CD4-positive, alpha-beta memory T cell (primary cell): ENCODE data around the gene COQ10A. TPM values are rescaled to one million over a fixed set of nuclear protein-coding genes. Genes with fewer than 3 reads are reported as not detected.
"Not testable (repeated sequence)": the region's sequence is repeated elsewhere in the genome, so short reads cannot be mapped to it uniquely, and the experiment has no call there.

ENCODE experiments used
- CTCF ChIA-PET: fragments of 350-600 bp; sonication (Branson Sonifier 250); formaldehyde crosslinking; loops from one replicate; lab custom pipeline; 2021; ENCODE audit warnings: inconsistent platforms; ENCODE audit not compliant: partially characterized antibody; lab: Charles Lee
- POLR2A ChIA-PET: fragments of 350-600 bp; sonication (Branson Sonifier 250); formaldehyde crosslinking; loops from one replicate; lab custom pipeline; 2021; ENCODE audit not compliant: partially characterized antibody; lab: Charles Lee
- DNase-seq, 5 donors: peaks; one replicate each; pipeline versions ENCODE4 v3.0.0 to v3.0.0-alpha.2; 2020 to 2022; ENCODE audit warnings: mixed read lengths in 1 of 5
- H3K27ac ChIP-seq: one replicate; pipeline ENCODE4 v1.7.0; 2013; ENCODE audit warnings: low read depth, low read length
- H3K27me3 ChIP-seq: 2 replicates; pipeline ENCODE4 v1.7.0; 2013; ENCODE audit warnings: mild to moderate bottlenecking, low read length, moderate library complexity; ENCODE audit not compliant: insufficient read depth
- H3K36me3 ChIP-seq: 2 replicates; pipeline ENCODE4 v1.7.0; 2013; ENCODE audit warnings: mild to moderate bottlenecking, low read length, moderate library complexity; ENCODE audit not compliant: insufficient read depth
- H3K4me1 ChIP-seq: 2 replicates; pipeline ENCODE4 v1.7.0; 2013; ENCODE audit warnings: mild to moderate bottlenecking, low read length, moderate library complexity; ENCODE audit not compliant: insufficient read depth
- H3K4me3 ChIP-seq, 2 donors: one replicate each; pipeline ENCODE4 v1.7.0; 2013; ENCODE audit warnings: low read length in 2 of 2, mild to moderate bottlenecking in 1 of 2
- H3K9me3 ChIP-seq, 2 donors: one replicate each; pipeline ENCODE4 v1.7.0; 2013; ENCODE audit warnings: low read length in 2 of 2, control low read depth in 1 of 2; ENCODE audit not compliant: control insufficient read depth in 1 of 2
- H3K27ac Mint-ChIP-seq, 7 donors: one replicate each; pipeline ENCODE4 v1.8.0; 2020 to 2021; ENCODE audit warnings: mixed read lengths in 7 of 7, mild to moderate bottlenecking in 6 of 7, inconsistent platforms in 3 of 7, moderate library complexity in 3 of 7
- H3K27me3 Mint-ChIP-seq, 2 donors: one replicate each; pipeline ENCODE4 v1.8.0; 2020 to 2021; ENCODE audit warnings: mixed read lengths in 2 of 2
- H3K36me3 Mint-ChIP-seq, 2 donors: one replicate each; pipeline ENCODE4 v1.8.0; 2020 to 2021; ENCODE audit warnings: mixed read lengths in 2 of 2, inconsistent platforms in 1 of 2, mild to moderate bottlenecking in 1 of 2
- H3K4me1 Mint-ChIP-seq, 4 donors: one replicate each; pipeline ENCODE4 v1.8.0; 2020 to 2021; ENCODE audit warnings: mixed read lengths in 4 of 4, mild to moderate bottlenecking in 1 of 4
- H3K4me3 Mint-ChIP-seq, 8 donors: one replicate each; pipeline ENCODE4 v1.8.0; 2020 to 2021; ENCODE audit warnings: mixed read lengths in 8 of 8, mild to moderate bottlenecking in 7 of 8, moderate library complexity in 6 of 8, inconsistent platforms in 3 of 8
- H3K9me3 Mint-ChIP-seq, 8 donors: one replicate each; pipeline ENCODE4 v1.8.0; 2020 to 2021; ENCODE audit warnings: mixed read lengths in 8 of 8, mild to moderate bottlenecking in 5 of 8, inconsistent platforms in 3 of 8, moderate library complexity in 1 of 8
- intact Hi-C: fragments of 100-400 bp; cut with micrococcal nuclease; formaldehyde crosslinking; loops from one replicate; pipeline ENCODE4 v1.15.1; 2023
- polyA plus RNA-seq, 2 donors: library from polyadenylated mRNA; unstranded; fragments of 300-500 nt; fragmentation: Illumina TruSeq; gene quantifications; one replicate each; pipeline ENCODE4 v1.2.3, GENCODE V29; 2021
- total RNA-seq, 2 experiments: library from RNA; stranded (reverse); gene quantifications; one replicate each; pipeline ENCODE4 v1.2.3, GENCODE V29; 2021

The COQ10A gene
- total and polyA plus RNA-seq, 4 experiments from 2014 or later: 8.7 to 38.6 (median 23.5) TPM

DNA sequence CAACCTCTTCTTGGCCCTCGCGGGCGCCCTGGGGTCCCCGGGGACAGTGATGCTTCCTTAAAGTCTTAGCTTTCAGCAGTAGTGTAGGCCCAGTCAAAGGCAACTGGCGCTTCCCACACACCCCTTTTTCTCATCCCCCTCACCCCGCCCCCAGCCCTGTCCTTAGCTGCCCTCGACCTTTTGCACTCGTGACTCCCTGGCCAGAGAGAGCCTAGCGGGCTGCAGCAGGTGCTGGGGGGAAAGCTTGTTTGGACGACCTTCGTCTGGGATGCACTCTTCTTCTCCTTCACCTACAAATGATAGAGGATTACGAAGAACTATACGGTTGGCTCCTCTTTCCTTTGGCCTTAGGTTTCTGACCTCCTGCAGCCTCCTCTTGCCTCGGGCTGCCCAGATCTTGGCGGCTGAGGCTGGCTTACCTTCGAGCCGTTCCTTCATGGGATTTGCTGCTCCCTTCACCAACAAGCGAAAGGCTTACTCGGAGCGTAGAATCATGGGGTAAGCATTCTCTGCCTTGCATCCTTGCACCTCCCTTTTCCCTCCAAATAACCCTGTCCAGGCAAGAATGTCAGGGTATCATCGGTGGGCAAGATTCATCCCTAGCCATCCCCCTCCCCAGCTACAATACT, 815 bp downstream of the COQ10A start:
- H3K4me1 Mint-ChIP-seq: peaks cover 10 to 23% (median 16%) of the 10 kb centered on the region in 4 donors
- H3K27me3 Mint-ChIP-seq: no peaks in the 10 kb centered on the region
- Histone ChIP-seq H3K4me3 (peak overlapping the region; percentile 6 to 90), H3K9me3 (no peaks in the 10 kb centered on the region), H3K4me1 (peaks cover 14% of the 10 kb centered on the region), H3K27ac (peak overlapping the region; percentile 84), H3K27me3 (no peaks in the 10 kb centered on the region), H3K36me3 (peaks cover 22% of the 10 kb centered on the region)
- intact Hi-C loops: loop anchor here (1.0 to 5.0 kb wide), 4 partner anchors 33 to 95 kb away; partner anchors contain the start of genes APOF, CS, NABP2 and RNF41
- H3K27ac Mint-ChIP-seq: peak overlapping the region; percentile 58 to 93 (median 88)
- DNase-seq: no peak
- ChIA-PET POLR2A (interaction anchor here (0.6 to 3.6 kb wide), 22 partner anchors 8 to 361 kb away, joined by 3 to 38 read pairs (median 5); partner anchors contain the start of genes ANKRD52, APOF, CNPY2 and ESYT1), CTCF (interaction anchor here (0.6 to 6.2 kb wide), 9 partner anchors 10 to 493 kb away, joined by 3 to 36 read pairs (median 5); partner anchors contain the start of genes ANKRD52 and RNF41)
- peaks cover 7 to 34% of the 10 kb centered on the region in 2 donors for H3K36me3 Mint-ChIP-seq
- no peaks in the 10 kb centered on the region for H3K9me3 Mint-ChIP-seq
- peak overlapping the region; percentile 75 to 95 (median 81) for H3K4me3 Mint-ChIP-seq

DNA sequence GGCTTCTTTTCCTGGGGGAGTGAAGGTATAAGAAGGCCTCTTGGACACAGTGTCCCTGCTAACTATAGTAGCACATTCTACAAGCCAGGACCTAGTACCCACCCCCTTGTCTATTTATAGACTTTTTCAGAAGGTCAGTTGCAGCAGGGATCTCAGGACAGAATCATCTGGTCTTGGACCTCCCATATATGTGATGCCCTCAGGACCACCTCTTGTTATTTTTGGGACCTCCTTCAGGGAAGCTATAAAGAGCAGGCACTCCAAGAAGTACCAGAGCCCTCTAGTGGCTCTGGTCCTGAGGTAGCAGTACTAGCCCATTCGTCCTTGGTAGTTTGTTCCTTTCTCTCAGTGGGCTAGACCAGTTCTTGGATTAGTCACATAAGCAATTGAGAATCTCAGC, 4.3 kb downstream of the COQ10A start:
- Histone ChIP-seq H3K4me3 (no peak overlapping the region), H3K27ac (no peak overlapping the region), H3K36me3 (peaks cover 51% of the 10 kb centered on the region), H3K27me3 (no peaks in the 10 kb centered on the region), H3K4me1 (peaks cover 14% of the 10 kb centered on the region), H3K9me3 (no peaks in the 10 kb centered on the region)
- H3K4me1 Mint-ChIP-seq: peaks cover 9 to 18% (median 15%) of the 10 kb centered on the region in 4 donors
- no peak overlapping the region for H3K4me3 Mint-ChIP-seq
- CTCF ChIA-PET: interaction anchor here (6.2 kb wide), 1 partner anchor 14 kb away, joined by 36 read pairs; the partner anchor contains the start of gene ANKRD52
- H3K9me3 Mint-ChIP-seq: no peaks in the 10 kb centered on the region
- peaks cover 26 to 64% of the 10 kb centered on the region in 2 donors for H3K36me3 Mint-ChIP-seq
- POLR2A ChIA-PET: no interaction called here
- no peak for DNase-seq
- intact Hi-C loops: no loop called here
- H3K27ac Mint-ChIP-seq: peak overlapping the region in 5 of 7 donors; percentile 13 to 36 (median 17)
- no peaks in the 10 kb centered on the region for H3K27me3 Mint-ChIP-seq

DNA sequence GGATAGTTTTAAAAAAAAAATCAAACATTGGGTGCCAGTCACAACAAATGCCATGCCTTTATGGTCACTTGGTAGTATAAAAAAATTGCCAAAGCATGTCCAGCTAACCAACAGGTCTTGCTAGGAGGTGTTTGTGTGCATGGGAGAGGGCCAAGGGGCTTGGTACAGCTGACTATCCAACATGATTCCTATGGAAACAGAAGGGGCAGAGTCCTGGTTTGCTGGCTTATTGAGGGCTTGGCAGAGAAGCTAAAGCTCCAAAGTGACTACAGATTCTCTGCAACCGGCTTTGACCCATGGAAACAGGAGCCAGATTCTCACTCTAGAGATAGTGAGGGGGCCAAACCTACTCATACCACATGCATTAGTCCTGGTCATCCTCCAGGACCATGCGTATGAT, 5.7 kb downstream of the COQ10A start:
- intact Hi-C loops, H3K27me3 ChIP-seq, DNase-seq, H3K4me1 Mint-ChIP-seq, H3K4me3 Mint-ChIP-seq, CTCF ChIA-PET, POLR2A ChIA-PET, H3K9me3 ChIP-seq, H3K27ac ChIP-seq, H3K27me3 Mint-ChIP-seq, H3K9me3 Mint-ChIP-seq, H3K4me3 ChIP-seq, H3K4me1 ChIP-seq, H3K27ac Mint-ChIP-seq: not testable (repeated sequence)
- peaks cover 29 to 68% of the 10 kb centered on the region in 2 donors for H3K36me3 Mint-ChIP-seq
- peaks cover 55% of the 10 kb centered on the region for H3K36me3 ChIP-seq

DNA sequence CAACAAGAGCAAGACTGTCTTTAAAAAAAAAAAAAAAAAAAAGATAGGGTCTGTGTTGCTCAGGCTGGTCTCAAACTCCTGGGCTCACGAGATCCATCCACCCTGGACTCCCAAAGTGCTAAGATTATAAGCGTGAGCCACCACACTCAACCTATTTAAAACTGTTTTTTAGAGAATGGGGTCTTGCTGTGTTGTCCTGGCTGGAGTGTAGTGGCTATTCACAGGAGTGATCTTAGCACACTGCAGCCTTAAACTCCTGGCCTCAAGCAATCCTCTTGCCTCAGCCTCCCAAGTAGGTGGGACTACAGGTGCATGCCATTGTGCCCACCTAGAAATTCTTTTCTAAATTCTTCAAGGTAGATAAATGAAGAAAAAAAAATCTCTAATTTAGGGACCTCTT, 7.6 kb downstream of the COQ10A start:
- peaks cover 37 to 74% of the 10 kb centered on the region in 2 donors for H3K36me3 Mint-ChIP-seq
- H3K36me3 ChIP-seq: peaks cover 64% of the 10 kb centered on the region

DNA sequence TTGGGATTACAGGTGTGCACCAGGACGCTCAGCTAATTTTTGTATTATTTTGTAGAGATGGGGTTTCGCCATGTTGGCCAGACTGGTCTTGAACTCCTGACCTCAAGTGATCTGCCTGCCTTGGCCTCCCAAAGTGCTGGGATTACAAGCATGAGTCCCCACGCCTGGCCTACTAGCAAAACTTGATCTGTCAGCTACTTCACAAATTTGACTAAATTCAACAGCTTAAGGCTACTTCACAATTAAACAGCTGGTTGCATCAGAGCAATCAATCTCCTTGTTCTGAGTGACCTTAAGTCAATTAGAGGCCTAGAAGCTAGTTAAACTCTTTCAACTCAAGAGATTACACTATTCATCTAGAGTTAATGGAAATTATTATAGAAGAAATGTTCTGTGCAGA, 12.2 kb downstream of the COQ10A start:
- CTCF ChIA-PET: interaction anchor here (1.6 kb wide), 1 partner anchor 13 kb away, joined by 3 read pairs; no protein-coding TSS in a partner anchor
- H3K4me1 ChIP-seq: no peaks in the 10 kb centered on the region
- Mint-ChIP-seq H3K27ac (peak overlapping the region in 1 of 7 donors; percentile 27), H3K4me1 (no peaks in the 10 kb centered on the region), H3K4me3 (no peak overlapping the region), H3K27me3 (no peaks in the 10 kb centered on the region), H3K9me3 (no peaks in the 10 kb centered on the region), H3K36me3 (peaks cover 47 to 65% of the 10 kb centered on the region in 2 donors)
- no peak overlapping the region for H3K4me3 ChIP-seq
- no peak overlapping the region for H3K27ac ChIP-seq
- no peaks in the 10 kb centered on the region for H3K9me3 ChIP-seq
- peaks cover 66% of the 10 kb centered on the region for H3K36me3 ChIP-seq
- H3K27me3 ChIP-seq: no peaks in the 10 kb centered on the region
- intact Hi-C loops: no loop called here
- no peak for DNase-seq
- POLR2A ChIA-PET: interaction anchor here (0.5 to 0.9 kb wide), 3 partner anchors 19 to 154 kb away, joined by 3 to 5 read pairs (median 3); no protein-coding TSS in a partner anchor

More for the DNA sequence above, 7.6 kb downstream of the COQ10A start:
- H3K9me3 ChIP-seq: no peaks in the 10 kb centered on the region
- H3K27ac ChIP-seq: no peak overlapping the region
- Mint-ChIP-seq H3K27me3 (no peaks in the 10 kb centered on the region), H3K4me3 (no peak overlapping the region), H3K4me1 (no peaks in the 10 kb centered on the region), H3K9me3 (no peaks in the 10 kb centered on the region), H3K27ac (peak overlapping the region in 1 of 7 donors; percentile 43)
- ChIA-PET POLR2A (no interaction called here), CTCF (no interaction called here)
- intact Hi-C loops: no loop called here
- no peaks in the 10 kb centered on the region for H3K27me3 ChIP-seq
- H3K4me3 ChIP-seq: no peak overlapping the region
- no peaks in the 10 kb centered on the region for H3K4me1 ChIP-seq
- no peak for DNase-seq

DNA sequence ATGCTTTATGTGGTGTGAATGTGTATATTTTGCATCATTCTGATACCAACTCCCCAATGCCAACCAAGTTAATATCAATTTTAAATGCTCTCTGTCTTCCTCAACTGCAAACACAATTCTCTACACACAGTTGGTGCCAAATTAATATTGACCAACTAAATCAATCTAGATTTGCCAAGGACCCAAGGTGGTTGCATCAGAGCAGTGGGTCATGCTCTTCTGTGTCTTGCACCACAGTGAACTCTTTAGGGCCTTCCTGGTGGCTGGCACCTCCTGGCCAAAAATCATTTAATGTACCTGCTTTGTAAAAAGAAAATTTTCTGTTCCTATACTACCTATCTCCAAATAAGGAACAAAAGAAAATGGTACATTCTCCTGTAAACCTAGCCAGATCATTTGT, 14.1 kb downstream of the COQ10A start:
- no peaks in the 10 kb centered on the region for H3K27me3 ChIP-seq
- peaks cover 44 to 55% of the 10 kb centered on the region in 2 donors for H3K36me3 Mint-ChIP-seq
- ChIA-PET POLR2A (no interaction called here), CTCF (no interaction called here)
- H3K9me3 Mint-ChIP-seq: no peaks in the 10 kb centered on the region
- H3K9me3 ChIP-seq: no peaks in the 10 kb centered on the region
- intact Hi-C loops: no loop called here
- H3K27ac Mint-ChIP-seq: peak overlapping the region in 2 of 7 donors; percentile 22 to 71
- no peak for DNase-seq
- H3K4me3 ChIP-seq: no peak overlapping the region
- peaks cover 56% of the 10 kb centered on the region for H3K36me3 ChIP-seq
- H3K27ac ChIP-seq: no peak overlapping the region
- H3K27me3 Mint-ChIP-seq: no peaks in the 10 kb centered on the region
- H3K4me3 Mint-ChIP-seq: no peak overlapping the region
- H3K4me1 Mint-ChIP-seq: peaks cover 0 to 2% (median 0%) of the 10 kb centered on the region in 4 donors
- H3K4me1 ChIP-seq: no peaks in the 10 kb centered on the region

DNA sequence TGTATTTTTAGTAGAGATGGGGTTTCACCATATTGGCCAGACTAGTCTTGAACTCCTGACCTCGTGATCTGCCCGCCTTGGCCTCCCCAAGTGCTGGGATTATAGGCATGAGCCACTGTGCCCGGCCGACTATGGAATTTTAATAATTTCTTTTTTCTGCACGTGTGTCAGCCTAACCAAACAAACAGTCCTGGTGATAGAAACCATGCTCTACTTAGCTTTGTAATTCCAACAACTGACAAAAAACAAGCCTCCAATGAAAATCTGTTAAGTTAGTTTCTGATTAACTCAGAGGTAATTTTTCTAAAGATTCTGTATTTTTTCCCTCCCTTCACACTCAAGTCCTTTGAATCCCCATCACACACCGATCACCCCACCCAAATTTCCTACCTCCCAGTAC, 15.3 kb downstream of the COQ10A start:
- DNase-seq: no peak
- intact Hi-C loops: no loop called here
- Histone ChIP-seq H3K4me1 (no peaks in the 10 kb centered on the region), H3K9me3 (no peaks in the 10 kb centered on the region), H3K36me3 (peaks cover 59% of the 10 kb centered on the region), H3K27ac (no peak overlapping the region), H3K4me3 (no peak overlapping the region), H3K27me3 (no peaks in the 10 kb centered on the region)
- no peaks in the 10 kb centered on the region for H3K27me3 Mint-ChIP-seq
- CTCF ChIA-PET: no interaction called here
- peaks cover 0 to 5% (median 2%) of the 10 kb centered on the region in 4 donors for H3K4me1 Mint-ChIP-seq
- POLR2A ChIA-PET: no interaction called here
- H3K9me3 Mint-ChIP-seq: no peaks in the 10 kb centered on the region
- peaks cover 42 to 57% of the 10 kb centered on the region in 2 donors for H3K36me3 Mint-ChIP-seq
- H3K27ac Mint-ChIP-seq: peak overlapping the region in 2 of 7 donors; percentile 31 to 64
- H3K4me3 Mint-ChIP-seq: no peak overlapping the region
